Fibroblast of pulmonary artery (primary cell): Measurements from ENCODE around the gene LY86.

Source experiments
- DNase-seq: peaks from one replicate; pipeline ENCODE4 v3.0.0-alpha.2; 2010; ENCODE audit warnings: low read depth
- H3K4me3 ChIP-seq: replicated peaks from 2 replicates; pipeline ENCODE4 v1.5.1; 2011; ENCODE audit warnings: low read depth, mild to moderate bottlenecking, control low read depth, low read length, moderate library complexity
- TF ChIP-seq, protein P1 (sequence below): IDR thresholded peaks from 2 replicates; pipeline ENCODE4 v1.5.1; 2011; ENCODE audit warnings: mild to moderate bottlenecking, control low read depth, low read length, inconsistent platforms; ENCODE audit errors: missing control alignments

Gene LY86

DNA sequence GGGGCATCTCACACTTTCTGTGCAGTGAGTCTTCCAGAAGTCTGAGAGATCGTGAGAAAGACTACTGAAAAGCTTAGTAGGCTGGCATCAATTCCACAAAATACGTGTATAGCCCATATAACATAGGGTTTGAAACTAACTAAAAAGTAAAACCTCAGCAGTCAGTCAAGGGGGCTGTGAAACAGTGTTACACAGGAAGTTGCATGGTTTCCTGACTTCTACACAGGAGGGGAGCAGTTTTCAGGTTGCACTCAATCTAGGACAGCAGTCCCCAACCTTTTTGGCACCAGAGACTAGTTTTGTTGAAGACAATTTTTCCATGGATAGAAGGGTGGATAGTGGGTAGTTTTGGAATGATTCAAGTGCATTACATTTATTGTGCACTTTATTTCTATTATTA, 4.7 kb upstream of the LY86 start:
- TF ChIP-seq, protein P1, sequence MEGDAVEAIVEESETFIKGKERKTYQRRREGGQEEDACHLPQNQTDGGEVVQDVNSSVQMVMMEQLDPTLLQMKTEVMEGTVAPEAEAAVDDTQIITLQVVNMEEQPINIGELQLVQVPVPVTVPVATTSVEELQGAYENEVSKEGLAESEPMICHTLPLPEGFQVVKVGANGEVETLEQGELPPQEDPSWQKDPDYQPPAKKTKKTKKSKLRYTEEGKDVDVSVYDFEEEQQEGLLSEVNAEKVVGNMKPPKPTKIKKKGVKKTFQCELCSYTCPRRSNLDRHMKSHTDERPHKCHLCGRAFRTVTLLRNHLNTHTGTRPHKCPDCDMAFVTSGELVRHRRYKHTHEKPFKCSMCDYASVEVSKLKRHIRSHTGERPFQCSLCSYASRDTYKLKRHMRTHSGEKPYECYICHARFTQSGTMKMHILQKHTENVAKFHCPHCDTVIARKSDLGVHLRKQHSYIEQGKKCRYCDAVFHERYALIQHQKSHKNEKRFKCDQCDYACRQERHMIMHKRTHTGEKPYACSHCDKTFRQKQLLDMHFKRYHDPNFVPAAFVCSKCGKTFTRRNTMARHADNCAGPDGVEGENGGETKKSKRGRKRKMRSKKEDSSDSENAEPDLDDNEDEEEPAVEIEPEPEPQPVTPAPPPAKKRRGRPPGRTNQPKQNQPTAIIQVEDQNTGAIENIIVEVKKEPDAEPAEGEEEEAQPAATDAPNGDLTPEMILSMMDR: no peak
- DNase-seq: no peak
- H3K4me3 ChIP-seq: no peak overlapping the region

DNA sequence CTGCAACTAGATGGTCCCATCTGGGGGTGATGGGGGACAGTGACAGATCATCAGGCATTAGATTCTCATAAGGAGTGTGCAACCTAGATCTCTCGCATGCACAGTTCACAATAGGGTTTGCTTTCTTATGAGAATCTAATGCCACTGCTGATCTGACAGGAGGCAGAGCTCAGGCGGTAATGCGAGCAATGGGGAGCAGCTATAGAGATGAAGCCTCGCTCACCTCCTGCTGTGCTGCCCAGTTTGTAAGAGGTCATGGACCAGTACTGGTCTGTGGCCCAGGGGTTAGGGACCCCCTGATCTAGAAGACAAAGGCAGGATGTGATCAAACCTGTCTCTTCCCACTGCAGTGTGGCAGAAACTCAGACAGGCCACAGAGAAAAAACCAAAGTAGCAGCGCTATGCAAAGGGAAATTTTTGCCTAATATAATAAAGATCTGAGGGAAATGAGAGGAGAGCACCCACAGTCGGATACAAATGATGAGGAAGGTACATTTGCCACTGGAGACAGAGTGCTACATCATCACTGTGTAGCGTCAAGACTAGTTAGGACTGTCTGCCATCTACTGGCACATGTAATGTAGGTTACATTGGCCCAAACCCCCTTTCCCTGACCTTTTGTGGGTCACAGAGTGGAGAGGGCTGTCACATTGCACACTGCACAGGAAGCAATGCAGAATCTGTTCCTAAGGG, 4.1 kb upstream of the LY86 start:
- TF ChIP-seq, protein P1: no peak
- DNase-seq: no peak
- H3K4me3 ChIP-seq: no peak overlapping the region

DNA sequence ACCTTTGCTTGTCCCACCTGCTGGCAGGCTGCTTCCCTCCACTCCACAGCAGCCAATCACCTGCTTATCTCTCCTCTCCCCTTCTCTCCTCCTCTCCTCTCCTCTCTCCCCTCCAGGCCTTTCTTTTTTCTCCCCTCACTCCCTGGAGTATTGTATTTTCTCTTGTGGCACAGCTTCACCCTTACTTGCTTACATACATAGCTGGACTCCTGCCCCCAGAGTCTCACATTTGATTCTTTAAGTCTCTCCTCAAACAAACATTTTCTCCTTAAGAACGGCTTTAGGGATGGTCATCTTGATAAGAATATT, 3.6 kb upstream of the LY86 start:
- DNase-seq: no peak
- H3K4me3 ChIP-seq: no peak overlapping the region
- TF ChIP-seq, protein P1: no peak

DNA sequence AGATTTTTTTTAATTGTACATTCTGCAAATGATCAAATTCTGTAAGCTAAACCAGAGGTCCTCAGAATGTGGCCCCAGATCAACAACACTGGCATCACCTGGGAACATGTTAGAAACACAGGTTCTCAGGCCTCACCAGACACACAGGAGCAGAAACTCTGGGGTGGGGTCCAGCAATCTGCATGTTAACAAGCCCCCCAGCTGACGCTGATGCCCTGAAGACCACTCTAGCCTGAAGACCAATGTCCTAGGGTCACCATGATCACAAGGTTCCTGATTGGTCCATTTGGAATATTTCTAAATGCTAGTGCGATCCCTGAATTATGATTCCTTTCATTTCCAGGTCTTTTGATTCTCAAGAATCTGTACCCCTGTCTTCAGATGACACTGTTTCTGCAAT, 2.4 kb upstream of the LY86 start:
- no peak for DNase-seq
- TF ChIP-seq, protein P1: no peak
- no peak overlapping the region for H3K4me3 ChIP-seq

DNA sequence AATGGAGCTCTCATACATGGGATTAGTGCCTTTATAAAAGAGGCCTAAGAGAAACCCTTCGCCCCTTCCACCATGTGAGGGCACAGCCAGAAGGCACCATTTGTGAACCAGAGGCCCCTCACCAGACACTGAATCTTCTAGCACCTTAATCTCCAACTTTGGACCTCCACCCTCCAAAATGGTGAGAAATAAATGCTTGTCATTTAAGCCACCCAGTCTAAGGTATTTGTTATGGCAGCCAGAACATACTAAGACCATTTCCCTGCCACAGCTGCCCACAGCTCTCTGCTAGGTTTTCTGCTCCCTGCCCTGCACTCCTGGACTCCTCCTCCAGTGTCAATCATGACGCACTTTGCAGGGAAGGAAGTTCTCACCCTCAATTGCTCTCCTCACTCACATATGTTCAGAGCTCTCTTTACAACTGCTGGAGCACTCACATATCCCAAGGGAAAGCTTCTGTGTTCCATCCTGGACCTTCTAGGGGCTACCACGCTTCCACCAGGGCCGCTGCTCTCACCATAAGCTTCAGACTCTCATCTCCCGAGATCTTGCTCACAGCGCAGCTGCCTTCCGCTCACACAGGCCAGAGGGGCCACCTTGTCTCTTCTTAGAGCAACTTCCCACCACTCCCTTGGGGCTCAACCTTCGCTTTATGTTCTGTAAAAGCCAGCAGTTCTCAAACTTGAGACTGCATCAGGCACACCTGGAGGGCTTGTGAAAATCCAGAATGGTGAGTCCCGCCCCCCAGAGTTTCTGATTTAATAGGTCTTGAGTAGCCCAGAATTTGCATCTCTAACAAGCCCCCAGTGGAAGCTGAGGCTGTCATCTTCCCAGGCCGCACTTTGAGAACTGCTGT, 1.6 kb upstream of the LY86 start:
- TF ChIP-seq, protein P1: no peak
- no peak overlapping the region for H3K4me3 ChIP-seq
- no peak for DNase-seq

DNA sequence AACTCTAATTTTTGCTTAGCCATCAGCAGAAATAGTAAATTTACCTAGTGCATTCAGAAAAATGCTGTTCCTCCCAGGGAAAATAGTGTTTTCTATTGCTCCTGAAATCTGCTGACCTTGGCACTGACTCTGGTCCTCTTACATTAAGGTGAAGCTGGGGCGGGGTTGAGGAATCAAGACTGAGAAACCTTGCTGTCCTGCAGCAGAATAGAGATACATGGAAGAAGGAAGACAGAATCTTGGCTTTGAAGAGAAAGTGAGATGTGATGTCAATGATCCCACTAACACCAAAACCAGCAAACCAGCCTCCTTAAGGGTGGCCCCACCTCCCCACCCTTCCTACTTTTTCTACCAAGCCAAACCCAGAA, 840 bp upstream of the LY86 start:
- no peak overlapping the region for H3K4me3 ChIP-seq
- TF ChIP-seq, protein P1: no peak
- DNase-seq: no peak
